Stomach (tissue), 9 donors: Measurements from ENCODE around the gene RNF4. TPM values are rescaled to one million over a fixed set of nuclear protein-coding genes. Genes with fewer than 3 reads are reported as not detected.
"Not testable (repeated sequence)": the region's sequence is repeated elsewhere in the genome, so short reads cannot be mapped to it uniquely, and the experiment has no call there.

ENCODE experiments used
- DNase-seq, 2 donors: peaks; one replicate each; pipeline versions ENCODE4 v3.0.0 to v3.0.0-alpha.2; 2013 to 2019
- H3K27ac ChIP-seq, 5 donors: fragments of 200-600 bp in 4 of 5; sonication (generic) in 4 of 5; one replicate each; pipeline ENCODE4 v1.5.1; 2013 to 2019; ENCODE audit warnings: mild to moderate bottlenecking in 1 of 5, moderate library complexity in 1 of 5
- H3K27me3 ChIP-seq, 3 donors: fragments of 200-600 bp; sonication (generic); one replicate each; pipeline ENCODE4 v1.5.1; 2017 to 2019; ENCODE audit warnings: mixed run types in 1 of 3
- H3K36me3 ChIP-seq, 4 donors: fragments of 200-600 bp; sonication (generic); 1 replicate in 3 of 4; 2 replicates in 1 of 4; pipeline ENCODE4 v1.5.1; 2016 to 2019
- H3K4me1 ChIP-seq, 4 donors: fragments of 200-600 bp; sonication (generic); one replicate each; pipeline ENCODE4 v1.5.1; 2016 to 2019
- H3K4me3 ChIP-seq, 4 donors: fragments of 200-600 bp; sonication (generic) in 3 of 4; one replicate each; pipeline ENCODE4 v1.5.1; 2016 to 2019; ENCODE audit warnings: mild to moderate bottlenecking in 1 of 4
- H3K9me3 ChIP-seq, 4 donors: fragments of 200-600 bp; sonication (generic); one replicate each; pipeline ENCODE4 v1.5.1; 2016 to 2019
- CTCF ChIP-seq, 7 experiments: fragments of 450-650 bp in 4 of 7; fragments of 200-600 bp in 3 of 7; sonication (generic) in 3 of 7; IDR thresholded peaks; one replicate each; pipeline ENCODE4 v1.5.1; 2016 to 2019; ENCODE audit warnings: antibody characterized with exemption in 7 of 7, control low read depth in 2 of 7, mild to moderate bottlenecking in 1 of 7
- EP300 ChIP-seq: sonication (generic); formaldehyde crosslinking; IDR thresholded peaks from one replicate; pipeline ENCODE4 v1.6.1; 2017; ENCODE audit warnings: antibody characterized with exemption
- POLR2A ChIP-seq, 4 donors: fragments of 450-650 bp; IDR thresholded peaks; one replicate each; pipeline ENCODE4 v1.6.1; 2016; ENCODE audit warnings: antibody characterized with exemption in 4 of 4, control low read depth in 2 of 4, mild to moderate bottlenecking in 1 of 4, moderate library complexity in 1 of 4
- POLR2AphosphoS5 ChIP-seq, 3 donors: sonication (generic); formaldehyde crosslinking; IDR thresholded peaks; one replicate each; pipeline ENCODE4 v1.6.1; 2016; ENCODE audit warnings: antibody characterized with exemption in 3 of 3
- WGBS, 5 donors: extraction: QIAGEN DNeasy Blood & Tissue Kit in 3 of 5; methylation state at CpG; one replicate each; pipeline versions ENCODE4 v1.1.5 to v1.1.7; 2013 to 2018; 5-methylcytosine and 5-hydroxymethylcytosine counted together
- intact Hi-C: fragments of 100-400 bp; cut with DNase I; formaldehyde crosslinking; loops from one replicate; pipeline ENCODE4 v1.15.1; 2023; ENCODE audit warnings: low total_unique reads
- polyA plus RNA-seq, 3 donors: library from polyadenylated mRNA; stranded (reverse); fragments of 200-250 nt; gene quantifications; one replicate each; pipeline ENCODE4 v1.2.3, GENCODE V29; 2013
- total RNA-seq, 5 donors: library from RNA; depleted of rRNA; stranded (reverse); fragments of >200 nt; gene quantifications; one replicate each; pipeline versions ENCODE4 v1.1.0 to v1.2.3, GENCODE V29; 2014 to 2016
- donor health status: healthy with polysubstance abuse.
- donor health status: Bipolar disorder and iron deficiency.
- donor health status: healthy.

Gene RNF4
- total and polyA plus RNA-seq, 8 donors = 5.3 to 75.2 (median 29.0) TPM

GRCh38 chr4:2507855-2508254 lies 38.9 kb downstream of the RNF4 start:
- Histone ChIP-seq H3K27me3 (no peaks in the 10 kb centered on the region), H3K27ac (no peak overlapping the region), H3K9me3 (no peaks in the 10 kb centered on the region), H3K4me3 (no peak overlapping the region), H3K4me1 (peaks cover 0 to 7% (median 0%) of the 10 kb centered on the region in 4 donors), H3K36me3 (peaks cover 34 to 86% (median 80%) of the 10 kb centered on the region in 4 donors)
- no peak for DNase-seq
- intact Hi-C loops = no loop called here
- TF ChIP-seq EP300 (no peak), POLR2A (IDR thresholded peaks at IDR 0.05) (no peak), POLR2AphosphoS5 (IDR thresholded peaks at IDR 0.05) (no peak), CTCF (IDR thresholded peaks at IDR 0.05) (no peak)
- 83 to 93% (median 86%) methylated on average over 7 of the region's 7 CpGs for WGBS, 5 donors

- peaks cover 0 to 16% (median 2%) of the 10 kb centered on the region in 4 donors for H3K4me1 ChIP-seq
- H3K36me3 ChIP-seq = peaks cover 50 to 87% (median 87%) of the 10 kb centered on the region in 4 donors
- no peaks in the 10 kb centered on the region for H3K27me3 ChIP-seq
- no peak overlapping the region for H3K4me3 ChIP-seq
- H3K27ac ChIP-seq = no peak overlapping the region
- DNase-seq = no peak
- TF ChIP-seq POLR2AphosphoS5 (IDR thresholded peaks at IDR 0.05) (no peak), POLR2A (IDR thresholded peaks at IDR 0.05) (no peak), EP300 (no peak), CTCF (IDR thresholded peaks at IDR 0.05) (no peak)
- H3K9me3 ChIP-seq = no peaks in the 10 kb centered on the region
- 87 to 92% (median 89%) methylated on average over 13 of the region's 13 CpGs for WGBS, 5 donors
- intact Hi-C loops = no loop called here
Measured at GRCh38 chr4:2510351-2511259, 41.7 kb downstream of the RNF4 start.

GRCh38 chr4:2511645-2512131 lies 42.8 kb downstream of the RNF4 start:
- no peak for DNase-seq
- peaks cover 50 to 88% (median 87%) of the 10 kb centered on the region in 4 donors for H3K36me3 ChIP-seq
- H3K4me3 ChIP-seq = no peak overlapping the region
- intact Hi-C loops = no loop called here
- no peak for TF ChIP-seq EP300
- no peak for TF ChIP-seq POLR2A (IDR thresholded peaks at IDR 0.05)
- no peak for TF ChIP-seq CTCF (IDR thresholded peaks at IDR 0.05)
- TF ChIP-seq POLR2AphosphoS5 (IDR thresholded peaks at IDR 0.05) = no peak
- WGBS, 5 donors = 66 to 76% (median 76%) methylated on average over 9 of the region's 9 CpGs
- no peak overlapping the region for H3K27ac ChIP-seq
- no peaks in the 10 kb centered on the region for H3K27me3 ChIP-seq
- H3K4me1 ChIP-seq = peaks cover 10 to 27% (median 13%) of the 10 kb centered on the region in 4 donors
- no peaks in the 10 kb centered on the region for H3K9me3 ChIP-seq

GRCh38 chr4:2512396-2513135 lies 43.7 kb downstream of the RNF4 start:
- peaks cover 50 to 83% (median 81%) of the 10 kb centered on the region in 4 donors for H3K36me3 ChIP-seq
- no peak for TF ChIP-seq EP300
- no peak for TF ChIP-seq CTCF (IDR thresholded peaks at IDR 0.05)
- no peak for TF ChIP-seq POLR2A (IDR thresholded peaks at IDR 0.05)
- TF ChIP-seq POLR2AphosphoS5 (IDR thresholded peaks at IDR 0.05) = no peak

GRCh38 chr4:2514193-2514592 lies 45.3 kb downstream of the RNF4 start:
- WGBS, 5 donors = 68 to 83% (median 78%) methylated on average over 9 of the region's 9 CpGs
- H3K9me3 ChIP-seq, H3K27ac ChIP-seq, H3K27me3 ChIP-seq, H3K4me3 ChIP-seq, intact Hi-C loops, DNase-seq: not testable (repeated sequence)
- Histone ChIP-seq H3K36me3 (peaks cover 49 to 73% (median 69%) of the 10 kb centered on the region in 4 donors), H3K4me1 (peaks cover 10 to 28% (median 17%) of the 10 kb centered on the region in 4 donors)

More at GRCh38 chr4:2512396-2513135, 43.7 kb downstream of the RNF4 start:
- Histone ChIP-seq H3K27ac (no peak overlapping the region), H3K4me1 (peaks cover 10 to 28% (median 17%) of the 10 kb centered on the region in 4 donors), H3K4me3 (no peak overlapping the region), H3K9me3 (no peaks in the 10 kb centered on the region), H3K27me3 (no peaks in the 10 kb centered on the region)
- WGBS, 5 donors = 90 to 96% (median 92%) methylated on average over 12 to 15 of the region's 15 CpGs
- DNase-seq = no peak
- intact Hi-C loops = no loop called here

- Histone ChIP-seq H3K4me1 (peaks cover 10 to 28% (median 17%) of the 10 kb centered on the region in 4 donors), H3K27ac (peak overlapping the region in 2 of 5 donors; percentile 4 to 62), H3K36me3 (peaks cover 42 to 65% (median 62%) of the 10 kb centered on the region in 4 donors)
- DNase-seq, H3K27me3 ChIP-seq, intact Hi-C loops, H3K4me3 ChIP-seq, H3K9me3 ChIP-seq: not testable (repeated sequence)
- WGBS, 5 donors = 74 to 82% (median 78%) methylated on average over 9 to 11 of the region's 11 CpGs
Measured at GRCh38 chr4:2514944-2515343, 46.0 kb downstream of the RNF4 start.
